ENCODE data around the gene RPL10A. TPM values are rescaled to one million over a fixed set of nuclear protein-coding genes. Genes with fewer than 3 reads are reported as not detected.

The RPL10A gene
- total RNA-seq, 2 experiments from 2014 or later: 1,581 to 2,643 TPM

- H2AFZ ChIP-seq (ENCODE audit: low read length): no peak overlapping the region
- H3K4me3 ChIP-seq (ENCODE audit: low read depth, low read length, poor library complexity, severe bottlenecking): no peak overlapping the region
- TF ChIP-seq, protein P1, sequence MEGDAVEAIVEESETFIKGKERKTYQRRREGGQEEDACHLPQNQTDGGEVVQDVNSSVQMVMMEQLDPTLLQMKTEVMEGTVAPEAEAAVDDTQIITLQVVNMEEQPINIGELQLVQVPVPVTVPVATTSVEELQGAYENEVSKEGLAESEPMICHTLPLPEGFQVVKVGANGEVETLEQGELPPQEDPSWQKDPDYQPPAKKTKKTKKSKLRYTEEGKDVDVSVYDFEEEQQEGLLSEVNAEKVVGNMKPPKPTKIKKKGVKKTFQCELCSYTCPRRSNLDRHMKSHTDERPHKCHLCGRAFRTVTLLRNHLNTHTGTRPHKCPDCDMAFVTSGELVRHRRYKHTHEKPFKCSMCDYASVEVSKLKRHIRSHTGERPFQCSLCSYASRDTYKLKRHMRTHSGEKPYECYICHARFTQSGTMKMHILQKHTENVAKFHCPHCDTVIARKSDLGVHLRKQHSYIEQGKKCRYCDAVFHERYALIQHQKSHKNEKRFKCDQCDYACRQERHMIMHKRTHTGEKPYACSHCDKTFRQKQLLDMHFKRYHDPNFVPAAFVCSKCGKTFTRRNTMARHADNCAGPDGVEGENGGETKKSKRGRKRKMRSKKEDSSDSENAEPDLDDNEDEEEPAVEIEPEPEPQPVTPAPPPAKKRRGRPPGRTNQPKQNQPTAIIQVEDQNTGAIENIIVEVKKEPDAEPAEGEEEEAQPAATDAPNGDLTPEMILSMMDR (conservative IDR thresholded peaks at IDR 0.05; ENCODE audit: low read length): no peak
- TF ChIP-seq EZH2phosphoT487 (IDR thresholded peaks at IDR 0.05; ENCODE audit: borderline replicate concordance, low read depth, low read length): no peak
- H3K9me2 ChIP-seq (ENCODE audit: insufficient read depth, low read length): no peaks in the 10 kb centered on the region
- ChIA-PET POLR2A (no interaction called here), CTCF (ENCODE audit: unreplicated experiment) (no interaction called here)
- H4K20me1 ChIP-seq (ENCODE audit: insufficient read depth, low read length): no peaks in the 10 kb centered on the region
- no peaks in the 10 kb centered on the region for H3K9me3 ChIP-seq (ENCODE audit: low read length)
- H3K79me2 ChIP-seq (ENCODE audit: insufficient read depth, low read depth, low read length): no peaks in the 10 kb centered on the region
- H3K27ac ChIP-seq (ENCODE audit: low read depth, low read length, poor library complexity, severe bottlenecking): no peak overlapping the region
- no peaks in the 10 kb centered on the region for H3K36me3 ChIP-seq (ENCODE audit: insufficient read depth, low read length)
- DNase-seq (ENCODE audit: low spot score): no peak
- intact Hi-C loops (cut with micrococcal nuclease; ENCODE audit: unreplicated experiment): no loop called here
- no peak overlapping the region for H3K4me2 ChIP-seq (ENCODE audit: low read length)
- BruUV-seq (replicated peaks): no TSS peak
- H3K4me1 ChIP-seq (ENCODE audit: insufficient read depth, low read length, poor library complexity, severe bottlenecking): peaks cover 6% of the 10 kb centered on the region
These were observed 22.0 kb downstream of the RPL10A start for GRCh38 chr6:35489995-35490791.

DNA sequence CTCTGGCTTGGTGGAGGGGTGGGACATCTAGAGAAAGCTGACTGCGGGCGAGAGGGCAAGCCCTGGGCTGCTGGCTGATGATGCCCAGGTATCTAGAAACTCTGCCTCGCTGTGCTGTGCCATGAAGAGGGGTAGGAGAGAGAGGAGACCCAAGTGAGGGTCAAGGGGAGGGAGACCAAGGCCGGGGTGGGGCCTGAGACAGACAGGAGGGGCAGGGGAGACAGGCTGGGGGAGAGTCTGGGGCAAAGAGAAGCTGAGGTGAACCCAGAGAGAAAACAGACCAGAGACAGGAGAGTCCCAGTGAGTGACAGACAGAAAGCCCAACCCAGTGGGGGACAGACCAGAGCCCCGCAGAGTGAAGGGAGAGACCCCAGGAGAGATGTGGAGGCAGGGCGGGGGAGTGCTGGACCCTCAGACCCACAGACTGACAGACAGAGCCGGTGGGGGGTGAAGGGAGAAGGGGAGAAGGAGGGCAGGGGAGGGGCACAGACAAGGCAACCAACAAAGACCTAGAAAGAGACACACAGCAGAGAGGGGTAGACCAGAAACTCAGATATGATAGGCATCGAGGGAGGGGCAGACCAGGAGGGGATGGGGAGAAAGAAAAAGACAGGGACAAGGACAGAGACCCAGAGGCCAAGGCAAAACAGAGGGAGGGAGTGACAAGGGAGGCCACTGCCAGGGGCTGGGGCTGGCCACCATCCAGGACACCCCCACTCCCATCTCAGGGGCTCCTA is 22.8 kb downstream of the RPL10A start:
- DNase-seq (ENCODE audit: low spot score): no peak
- Histone ChIP-seq H3K4me2 (ENCODE audit: low read length) (no peak overlapping the region), H2AFZ (ENCODE audit: low read length) (no peak overlapping the region), H3K9me3 (ENCODE audit: low read length) (no peaks in the 10 kb centered on the region), H4K20me1 (ENCODE audit: insufficient read depth, low read length) (no peaks in the 10 kb centered on the region), H3K79me2 (ENCODE audit: insufficient read depth, low read depth, low read length) (no peaks in the 10 kb centered on the region), H3K4me1 (ENCODE audit: insufficient read depth, low read length, poor library complexity, severe bottlenecking) (peaks cover 6% of the 10 kb centered on the region), H3K9me2 (ENCODE audit: insufficient read depth, low read length) (no peaks in the 10 kb centered on the region), H3K36me3 (ENCODE audit: insufficient read depth, low read length) (no peaks in the 10 kb centered on the region), H3K4me3 (ENCODE audit: low read depth, low read length, poor library complexity, severe bottlenecking) (no peak overlapping the region), H3K27ac (ENCODE audit: low read depth, low read length, poor library complexity, severe bottlenecking) (no peak overlapping the region)
- intact Hi-C loops (cut with micrococcal nuclease; ENCODE audit: unreplicated experiment): no loop called here
- POLR2A ChIA-PET: no interaction called here
- TF ChIP-seq, protein P1 (conservative IDR thresholded peaks at IDR 0.05; ENCODE audit: low read length): no peak
- no peak for TF ChIP-seq EZH2phosphoT487 (IDR thresholded peaks at IDR 0.05; ENCODE audit: borderline replicate concordance, low read depth, low read length)
- CTCF ChIA-PET (ENCODE audit: unreplicated experiment): no interaction called here
- BruUV-seq (replicated peaks): no TSS peak
